ENCODE results near the gene VPS33B.
"Not testable (repeated sequence)": the region's sequence is repeated elsewhere in the genome, so short reads cannot be mapped to it uniquely, and the experiment has no call there.

The VPS33B gene

DNA sequence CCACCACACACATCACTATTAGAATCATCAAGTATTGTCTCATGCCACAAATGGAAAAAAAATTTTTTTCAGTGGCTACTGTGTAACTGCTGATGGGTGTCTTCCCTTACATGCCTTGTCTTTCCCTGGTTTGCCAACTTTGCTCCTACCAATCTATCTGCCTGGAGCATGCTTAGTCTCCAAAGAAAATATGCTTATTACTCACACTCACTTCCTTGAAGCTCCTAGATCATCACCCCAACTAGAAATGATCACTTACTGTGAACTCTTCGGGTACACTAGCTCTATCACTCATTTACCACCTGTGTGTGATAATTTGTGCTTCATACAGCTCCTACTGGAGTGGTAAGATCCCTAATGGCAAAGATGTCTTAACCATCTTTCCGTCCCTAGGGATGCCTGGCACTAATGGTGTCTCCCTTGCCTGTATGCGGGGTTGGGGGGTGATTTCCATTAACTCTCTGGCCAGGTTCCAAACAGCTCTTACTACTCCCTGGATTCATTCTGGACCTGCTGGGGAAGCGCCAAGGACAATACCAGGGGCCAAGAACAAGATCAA lies 799 bp downstream of the VPS33B start:
- TF ChIP-seq, protein P1, sequence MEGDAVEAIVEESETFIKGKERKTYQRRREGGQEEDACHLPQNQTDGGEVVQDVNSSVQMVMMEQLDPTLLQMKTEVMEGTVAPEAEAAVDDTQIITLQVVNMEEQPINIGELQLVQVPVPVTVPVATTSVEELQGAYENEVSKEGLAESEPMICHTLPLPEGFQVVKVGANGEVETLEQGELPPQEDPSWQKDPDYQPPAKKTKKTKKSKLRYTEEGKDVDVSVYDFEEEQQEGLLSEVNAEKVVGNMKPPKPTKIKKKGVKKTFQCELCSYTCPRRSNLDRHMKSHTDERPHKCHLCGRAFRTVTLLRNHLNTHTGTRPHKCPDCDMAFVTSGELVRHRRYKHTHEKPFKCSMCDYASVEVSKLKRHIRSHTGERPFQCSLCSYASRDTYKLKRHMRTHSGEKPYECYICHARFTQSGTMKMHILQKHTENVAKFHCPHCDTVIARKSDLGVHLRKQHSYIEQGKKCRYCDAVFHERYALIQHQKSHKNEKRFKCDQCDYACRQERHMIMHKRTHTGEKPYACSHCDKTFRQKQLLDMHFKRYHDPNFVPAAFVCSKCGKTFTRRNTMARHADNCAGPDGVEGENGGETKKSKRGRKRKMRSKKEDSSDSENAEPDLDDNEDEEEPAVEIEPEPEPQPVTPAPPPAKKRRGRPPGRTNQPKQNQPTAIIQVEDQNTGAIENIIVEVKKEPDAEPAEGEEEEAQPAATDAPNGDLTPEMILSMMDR (IDR thresholded peaks at IDR 0.05; ENCODE audit: extremely low read depth, insufficient read depth, missing control alignments), result no peak
- DNase-seq (ENCODE audit: low spot score), result no peak
- in situ Hi-C loops (cut with MboI; ENCODE audit: low pct_unique_long_range_greater_than_20kb, low sequenced_read_pairs, unreplicated experiment), result no loop called here

GRCh38 chr15:91018158-91018557 lies 4.2 kb downstream of the VPS33B start:
- no peak for DNase-seq (ENCODE audit: low spot score)
- TF ChIP-seq, protein P1 (IDR thresholded peaks at IDR 0.05; ENCODE audit: extremely low read depth, insufficient read depth, missing control alignments), result no peak
- in situ Hi-C loops (cut with MboI; ENCODE audit: low pct_unique_long_range_greater_than_20kb, low sequenced_read_pairs, unreplicated experiment), result no loop called here

- DNase-seq (ENCODE audit: low spot score), result no peak
- TF ChIP-seq, protein P1 (IDR thresholded peaks at IDR 0.05; ENCODE audit: extremely low read depth, insufficient read depth, missing control alignments), result no peak
- in situ Hi-C loops (cut with MboI; ENCODE audit: low pct_unique_long_range_greater_than_20kb, low sequenced_read_pairs, unreplicated experiment), result no loop called here
Measured at GRCh38 chr15:91017716-91018115, 4.7 kb downstream of the VPS33B start.

DNA sequence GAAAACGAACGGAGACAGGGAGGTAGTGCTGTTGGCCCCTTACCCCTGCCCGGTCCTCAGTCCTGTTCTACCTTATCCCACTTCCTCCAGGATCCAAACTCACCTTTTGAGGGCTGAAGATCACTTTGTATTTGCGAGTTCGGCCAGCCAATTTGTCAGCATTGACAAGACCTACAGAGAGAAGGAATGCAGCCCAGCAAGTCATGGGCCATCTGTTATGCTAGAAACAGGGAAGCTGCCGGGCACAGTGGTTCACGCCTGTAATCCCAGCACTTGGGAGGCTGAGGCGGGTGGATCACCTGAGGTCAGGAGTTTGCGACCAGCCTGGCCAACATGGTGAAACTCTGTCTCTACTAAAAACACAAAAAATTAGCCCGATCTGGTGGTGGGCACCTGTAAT lies 8.7 kb downstream of the VPS33B start:
- in situ Hi-C loops (cut with MboI; ENCODE audit: low pct_unique_long_range_greater_than_20kb, low sequenced_read_pairs, unreplicated experiment); DNase-seq (ENCODE audit: low spot score): not testable (repeated sequence)

DNA sequence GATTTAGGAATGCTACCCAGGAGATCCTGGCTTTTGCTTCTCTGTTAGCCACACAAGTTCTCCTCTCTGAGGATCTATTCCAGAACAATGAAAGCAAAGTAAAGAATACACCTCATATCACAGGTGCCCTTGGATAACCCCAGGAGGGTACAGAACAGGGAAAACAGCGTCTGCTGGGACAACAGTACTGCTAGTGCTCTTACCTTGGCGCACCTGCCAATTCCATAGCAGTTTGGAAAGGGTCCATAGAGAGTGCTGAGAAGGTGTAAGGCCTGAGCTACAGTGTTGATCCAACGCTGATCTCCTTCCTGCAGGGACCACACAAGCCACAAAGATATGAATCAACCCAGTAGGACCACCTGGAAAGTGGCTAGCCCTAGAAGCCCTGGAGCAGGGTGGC lies 15.1 kb downstream of the VPS33B start:
- TF ChIP-seq, protein P1 (IDR thresholded peaks at IDR 0.05; ENCODE audit: extremely low read depth, insufficient read depth, missing control alignments), result no peak
- in situ Hi-C loops (cut with MboI; ENCODE audit: low pct_unique_long_range_greater_than_20kb, low sequenced_read_pairs, unreplicated experiment), result no loop called here

DNA sequence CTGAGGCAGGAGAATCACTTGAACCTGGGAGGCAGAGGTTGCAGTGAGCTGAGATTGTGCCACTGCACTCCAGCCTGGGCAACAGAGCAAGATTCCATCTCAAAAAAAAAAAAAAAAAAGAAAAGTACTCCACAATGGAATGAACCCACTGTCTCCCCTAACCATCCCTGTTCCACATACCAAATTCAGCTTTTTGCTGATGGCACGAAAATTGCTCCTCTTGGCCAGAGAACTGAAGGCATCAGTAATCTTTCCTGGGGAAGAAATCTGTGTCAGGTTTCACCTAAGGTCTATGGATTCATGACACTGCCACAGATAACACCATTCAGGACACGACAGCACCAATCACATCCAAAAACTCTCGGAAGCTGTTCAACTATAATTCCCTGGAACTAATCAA lies 21.2 kb downstream of the VPS33B start:
- TF ChIP-seq, protein P1 (IDR thresholded peaks at IDR 0.05; ENCODE audit: extremely low read depth, insufficient read depth, missing control alignments), result no peak
- DNase-seq (ENCODE audit: low spot score), result no peak
- in situ Hi-C loops (cut with MboI; ENCODE audit: low pct_unique_long_range_greater_than_20kb, low sequenced_read_pairs, unreplicated experiment), result no loop called here

More for the DNA sequence above, 15.1 kb downstream of the VPS33B start:
- DNase-seq (ENCODE audit: low spot score), result no peak

- no peak for DNase-seq (ENCODE audit: low spot score)
- TF ChIP-seq, protein P1 (IDR thresholded peaks at IDR 0.05; ENCODE audit: extremely low read depth, insufficient read depth, missing control alignments), result no peak
- in situ Hi-C loops (cut with MboI; ENCODE audit: low pct_unique_long_range_greater_than_20kb, low sequenced_read_pairs, unreplicated experiment), result no loop called here
Measured at GRCh38 chr15:90998737-90999136, 23.7 kb downstream of the VPS33B start.

Data from GM13977 (cell line).